Measurements from ENCODE around the gene ABHD5. TPM values are rescaled to one million over a fixed set of nuclear protein-coding genes. Genes with fewer than 3 reads are reported as not detected.

ABHD5 gene
- total RNA-seq, 4 donors from 2014 or later: 18.6 to 43.7 (median 33.7) TPM

DNA sequence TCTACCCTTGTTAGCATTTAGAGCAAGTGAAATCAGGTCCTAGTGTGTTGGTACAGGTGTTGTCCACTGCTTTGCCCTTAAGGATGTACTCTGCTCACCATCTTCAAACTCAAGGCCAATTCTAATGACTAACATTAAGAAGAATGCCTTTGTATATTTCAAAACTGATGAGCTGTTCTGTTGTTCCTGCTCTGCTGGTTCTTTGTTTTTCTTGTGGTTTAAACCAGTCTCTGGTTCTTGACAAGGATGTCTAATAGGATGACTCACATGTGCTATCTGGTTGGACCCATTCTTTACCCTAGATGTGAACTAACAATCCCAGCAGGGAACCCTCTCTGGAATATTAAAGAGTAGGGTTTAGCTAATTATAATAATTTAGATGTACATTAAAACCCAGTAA, 17.3 kb downstream of the ABHD5 start:
- TF ChIP-seq POLR2A (IDR thresholded peaks at IDR 0.05): no peak
- TF ChIP-seq, protein P1, sequence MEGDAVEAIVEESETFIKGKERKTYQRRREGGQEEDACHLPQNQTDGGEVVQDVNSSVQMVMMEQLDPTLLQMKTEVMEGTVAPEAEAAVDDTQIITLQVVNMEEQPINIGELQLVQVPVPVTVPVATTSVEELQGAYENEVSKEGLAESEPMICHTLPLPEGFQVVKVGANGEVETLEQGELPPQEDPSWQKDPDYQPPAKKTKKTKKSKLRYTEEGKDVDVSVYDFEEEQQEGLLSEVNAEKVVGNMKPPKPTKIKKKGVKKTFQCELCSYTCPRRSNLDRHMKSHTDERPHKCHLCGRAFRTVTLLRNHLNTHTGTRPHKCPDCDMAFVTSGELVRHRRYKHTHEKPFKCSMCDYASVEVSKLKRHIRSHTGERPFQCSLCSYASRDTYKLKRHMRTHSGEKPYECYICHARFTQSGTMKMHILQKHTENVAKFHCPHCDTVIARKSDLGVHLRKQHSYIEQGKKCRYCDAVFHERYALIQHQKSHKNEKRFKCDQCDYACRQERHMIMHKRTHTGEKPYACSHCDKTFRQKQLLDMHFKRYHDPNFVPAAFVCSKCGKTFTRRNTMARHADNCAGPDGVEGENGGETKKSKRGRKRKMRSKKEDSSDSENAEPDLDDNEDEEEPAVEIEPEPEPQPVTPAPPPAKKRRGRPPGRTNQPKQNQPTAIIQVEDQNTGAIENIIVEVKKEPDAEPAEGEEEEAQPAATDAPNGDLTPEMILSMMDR (IDR thresholded peaks at IDR 0.05 in 4 of 5, conservative IDR thresholded peaks at IDR 0.05 in 1 of 5): no peak
- H3K36me3 ChIP-seq: peaks cover 0 to 21% of the 10 kb centered on the region in 2 donors
- no peak for DNase-seq

DNA sequence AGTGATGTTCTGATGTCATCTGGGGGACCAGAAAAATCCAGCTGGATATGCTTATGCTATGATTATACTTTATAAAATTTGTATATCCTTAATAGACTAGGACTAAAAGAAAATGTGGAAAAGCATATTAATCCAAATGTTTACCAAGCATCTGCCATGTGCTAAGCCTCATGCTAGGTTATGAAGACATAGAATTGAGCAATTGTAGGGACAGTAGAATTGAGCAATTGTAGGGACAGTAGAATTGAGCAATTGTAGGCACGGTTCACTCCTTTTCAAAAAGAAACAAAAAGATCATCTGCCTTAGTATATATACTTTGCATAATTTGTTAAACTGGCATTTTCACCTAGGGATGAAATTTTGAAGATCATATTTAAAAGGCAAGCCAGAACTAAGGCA, 18.3 kb downstream of the ABHD5 start:
- no peak for DNase-seq
- in situ Hi-C loops (cut with MboI; ENCODE audit: low sequenced_read_pairs in 4 of 4): no loop called here
- Histone ChIP-seq H3K27ac (peak overlapping the region; percentile 9 to 38 (median 23)), H3K36me3 (peaks cover 0 to 30% of the 10 kb centered on the region in 2 donors), H3K27me3 (no peaks in the 10 kb centered on the region), H3K4me3 (no peak overlapping the region), H3K4me1 (peaks cover 0 to 4% of the 10 kb centered on the region in 2 donors), H3K9me3 (no peaks in the 10 kb centered on the region)
- intact Hi-C loops (cut with DNase I; ENCODE audit: low total_unique reads): loop anchor here (1.0 to 5.0 kb wide), 3 partner anchors 19 to 87 kb away; partner anchors contain the start of genes ABHD5 and ANO10
- ATAC-seq: peak; percentile 97 to 100
- TF ChIP-seq, protein P1 (IDR thresholded peaks at IDR 0.05 in 4 of 5, conservative IDR thresholded peaks at IDR 0.05 in 1 of 5): no peak
- no peak for TF ChIP-seq POLR2A (IDR thresholded peaks at IDR 0.05)

More for the DNA sequence above, 17.3 kb downstream of the ABHD5 start:
- ATAC-seq: peak in 1 of 2 donors; percentile 37
- intact Hi-C loops (cut with DNase I; ENCODE audit: low total_unique reads): loop anchor here (5.0 kb wide), 2 partner anchors 59 to 86 kb away; partner anchors contain the start of gene ANO10
- peaks cover 0 to 4% of the 10 kb centered on the region in 2 donors for H3K4me1 ChIP-seq
- H3K27me3 ChIP-seq: no peaks in the 10 kb centered on the region
- in situ Hi-C loops (cut with MboI; ENCODE audit: low sequenced_read_pairs in 4 of 4): no loop called here
- H3K4me3 ChIP-seq: no peak overlapping the region
- H3K9me3 ChIP-seq: no peaks in the 10 kb centered on the region
- peak overlapping the region in 2 of 4 donors; percentile 3 to 38 for H3K27ac ChIP-seq

DNA sequence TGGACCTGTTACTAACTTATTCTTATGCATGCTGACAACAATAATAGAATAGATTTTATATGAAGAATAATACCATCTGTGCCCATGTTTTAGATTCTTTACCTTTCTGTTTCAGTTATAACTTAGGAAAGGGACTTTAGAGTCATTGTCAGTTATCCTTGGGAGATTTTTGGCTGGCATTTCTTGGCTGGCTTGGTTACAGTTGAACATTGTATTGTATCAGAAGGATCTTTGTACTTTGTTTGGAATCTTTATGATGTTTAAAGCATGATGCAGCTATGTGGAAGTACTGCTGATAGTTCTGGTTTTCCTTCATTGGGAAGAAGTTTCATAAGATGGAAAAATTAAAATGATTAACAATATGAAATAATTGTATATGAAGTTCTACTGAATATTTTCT, 19.9 kb downstream of the ABHD5 start:
- in situ Hi-C loops (cut with MboI; ENCODE audit: low sequenced_read_pairs in 4 of 4): no loop called here
- H3K36me3 ChIP-seq: peaks cover 0 to 41% of the 10 kb centered on the region in 2 donors

DNA sequence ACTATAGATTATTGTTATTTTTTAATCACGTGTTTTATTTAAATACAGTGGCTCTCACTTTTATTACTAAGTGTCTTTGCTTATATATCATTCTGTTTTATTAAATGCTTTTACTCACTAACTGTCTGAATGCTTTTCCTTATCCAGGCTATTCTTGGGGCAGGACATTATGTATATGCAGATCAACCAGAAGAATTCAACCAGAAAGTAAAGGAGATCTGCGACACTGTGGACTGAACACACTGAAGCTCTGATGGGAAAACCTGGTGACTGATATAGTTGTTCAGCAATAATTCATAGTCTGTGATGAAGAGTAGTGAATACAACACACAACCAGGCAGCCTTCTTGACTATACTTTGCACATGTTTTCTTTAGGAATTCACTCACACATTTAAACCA, 27.6 kb downstream of the ABHD5 start:
- Histone ChIP-seq H3K9me3 (no peaks in the 10 kb centered on the region), H3K36me3 (peaks cover 0 to 58% of the 10 kb centered on the region in 2 donors), H3K4me1 (no peaks in the 10 kb centered on the region), H3K27me3 (no peaks in the 10 kb centered on the region), H3K4me3 (no peak overlapping the region), H3K27ac (no peak overlapping the region)
- ATAC-seq (no peak), DNase-seq (no peak)
- intact Hi-C loops (cut with DNase I; ENCODE audit: low total_unique reads): no loop called here
- TF ChIP-seq, protein P1 (IDR thresholded peaks at IDR 0.05 in 4 of 5, conservative IDR thresholded peaks at IDR 0.05 in 1 of 5): no peak
- no peak for TF ChIP-seq POLR2A (IDR thresholded peaks at IDR 0.05)
- in situ Hi-C loops (cut with MboI; ENCODE audit: low sequenced_read_pairs in 4 of 4): no loop called here

More for the DNA sequence above, 19.9 kb downstream of the ABHD5 start:
- intact Hi-C loops (cut with DNase I; ENCODE audit: low total_unique reads): no loop called here
- DNase-seq: no peak
- Histone ChIP-seq H3K27ac (no peak overlapping the region), H3K27me3 (no peaks in the 10 kb centered on the region), H3K4me1 (peaks cover 0 to 4% of the 10 kb centered on the region in 2 donors), H3K4me3 (no peak overlapping the region), H3K9me3 (no peaks in the 10 kb centered on the region)
- TF ChIP-seq, protein P1 (IDR thresholded peaks at IDR 0.05 in 4 of 5, conservative IDR thresholded peaks at IDR 0.05 in 1 of 5): no peak
- no peak for TF ChIP-seq POLR2A (IDR thresholded peaks at IDR 0.05)
- no peak for ATAC-seq
